HG03469 (cell line): Measurements from ENCODE around the gene NLRP13.
"Not testable (repeated sequence)": the region's sequence is repeated elsewhere in the genome, so short reads cannot be mapped to it uniquely, and the experiment has no call there.

Experiments used
- ATAC-seq: cut with Tn5 transposase; IDR thresholded peaks from one replicate; pipeline ENCODE4 v1.9.1; 2021; ENCODE audit warnings: mild to moderate bottlenecking, moderate library complexity, moderate number of reproducible peaks; ENCODE audit not compliant: unreplicated experiment

The NLRP13 gene, protein sequence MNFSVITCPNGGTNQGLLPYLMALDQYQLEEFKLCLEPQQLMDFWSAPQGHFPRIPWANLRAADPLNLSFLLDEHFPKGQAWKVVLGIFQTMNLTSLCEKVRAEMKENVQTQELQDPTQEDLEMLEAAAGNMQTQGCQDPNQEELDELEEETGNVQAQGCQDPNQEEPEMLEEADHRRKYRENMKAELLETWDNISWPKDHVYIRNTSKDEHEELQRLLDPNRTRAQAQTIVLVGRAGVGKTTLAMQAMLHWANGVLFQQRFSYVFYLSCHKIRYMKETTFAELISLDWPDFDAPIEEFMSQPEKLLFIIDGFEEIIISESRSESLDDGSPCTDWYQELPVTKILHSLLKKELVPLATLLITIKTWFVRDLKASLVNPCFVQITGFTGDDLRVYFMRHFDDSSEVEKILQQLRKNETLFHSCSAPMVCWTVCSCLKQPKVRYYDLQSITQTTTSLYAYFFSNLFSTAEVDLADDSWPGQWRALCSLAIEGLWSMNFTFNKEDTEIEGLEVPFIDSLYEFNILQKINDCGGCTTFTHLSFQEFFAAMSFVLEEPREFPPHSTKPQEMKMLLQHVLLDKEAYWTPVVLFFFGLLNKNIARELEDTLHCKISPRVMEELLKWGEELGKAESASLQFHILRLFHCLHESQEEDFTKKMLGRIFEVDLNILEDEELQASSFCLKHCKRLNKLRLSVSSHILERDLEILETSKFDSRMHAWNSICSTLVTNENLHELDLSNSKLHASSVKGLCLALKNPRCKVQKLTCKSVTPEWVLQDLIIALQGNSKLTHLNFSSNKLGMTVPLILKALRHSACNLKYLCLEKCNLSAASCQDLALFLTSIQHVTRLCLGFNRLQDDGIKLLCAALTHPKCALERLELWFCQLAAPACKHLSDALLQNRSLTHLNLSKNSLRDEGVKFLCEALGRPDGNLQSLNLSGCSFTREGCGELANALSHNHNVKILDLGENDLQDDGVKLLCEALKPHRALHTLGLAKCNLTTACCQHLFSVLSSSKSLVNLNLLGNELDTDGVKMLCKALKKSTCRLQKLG

GRCh38 chr19:55931936-55932386 is at the start of gene NLRP13:
TSS of gene NLRP13 (minus strand) at chr19:55932336. CDS start at chr19:55932311, 25 bp downstream.
- ATAC-seq = no peak

GRCh38 chr19:55980415-55980814 is 48.3 kb upstream of the NLRP13 start:
- no peak for ATAC-seq

GRCh38 chr19:55973982-55974381 is 41.8 kb upstream of the NLRP13 start:
- no peak for ATAC-seq

DNA sequence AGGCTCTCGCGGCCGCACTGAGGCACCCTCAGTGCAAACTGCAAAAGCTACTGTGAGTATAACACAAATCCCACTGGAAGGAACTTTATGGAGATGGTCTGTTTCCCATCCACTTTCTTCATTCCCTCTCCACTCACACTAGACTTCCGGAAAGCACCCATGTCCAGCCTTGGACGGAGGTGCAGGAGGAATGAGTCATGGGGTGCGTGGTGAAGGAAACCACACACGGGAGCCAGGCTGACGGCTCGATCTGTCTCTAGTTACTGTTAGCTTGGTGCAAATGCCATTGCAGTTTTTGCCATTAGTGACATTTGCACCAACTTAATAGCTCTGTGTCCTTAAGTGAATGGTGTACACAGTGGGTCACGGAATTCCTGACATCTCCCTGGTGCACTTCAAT is 30.1 kb upstream of the NLRP13 start:
- ATAC-seq = no peak

DNA sequence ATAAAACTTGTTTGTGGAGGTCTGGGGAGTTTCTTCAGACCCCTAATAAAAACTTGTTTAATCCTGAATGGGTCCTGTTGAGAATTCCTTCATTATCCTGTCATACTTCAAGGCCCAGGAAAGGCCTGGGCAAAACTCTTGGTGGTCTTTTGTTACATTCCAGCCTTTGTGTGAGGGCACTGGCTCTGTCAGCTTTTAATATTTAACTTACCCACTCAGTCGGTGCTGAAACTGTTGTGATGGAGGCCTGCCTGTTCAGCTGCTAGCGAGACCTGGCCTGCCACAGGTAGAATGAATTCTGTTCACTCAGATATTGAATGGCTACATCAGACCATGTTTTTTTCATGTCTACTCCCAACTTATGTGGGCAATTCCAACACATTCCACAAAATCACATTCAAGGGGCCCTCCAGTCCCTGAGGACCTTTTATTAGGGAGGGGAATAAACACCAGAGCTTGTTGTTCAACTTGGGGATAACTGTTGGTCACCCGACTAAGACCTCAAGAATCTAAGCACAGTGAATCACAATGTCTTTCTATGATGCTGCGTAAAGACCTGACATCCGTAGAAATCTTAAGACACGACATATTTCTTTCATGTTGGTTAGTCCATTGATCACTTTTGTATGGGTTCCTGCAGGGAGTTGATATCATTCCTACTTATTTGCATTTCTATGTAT is 28.0 kb upstream of the NLRP13 start:
- ATAC-seq = no peak

DNA sequence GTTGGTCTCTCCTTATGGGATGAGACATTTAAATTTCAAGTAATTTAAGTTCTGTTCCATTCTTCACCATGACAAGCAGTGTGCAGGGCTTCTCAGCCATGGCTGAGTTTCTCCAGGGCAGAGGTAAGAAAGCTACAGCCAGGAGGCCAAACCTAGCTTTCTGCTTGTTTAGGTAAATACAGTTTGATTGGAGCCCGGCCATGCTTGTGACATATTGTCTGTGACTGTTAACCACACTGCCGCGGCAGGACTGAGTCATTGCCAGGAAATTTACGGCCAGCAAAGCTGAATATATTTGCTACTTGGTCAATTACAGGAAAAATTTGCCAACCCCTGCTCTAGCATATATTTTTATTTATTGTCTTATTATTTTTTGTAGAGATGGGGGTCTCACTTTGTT is 26.2 kb upstream of the NLRP13 start:
- ATAC-seq = no peak

- no peak for ATAC-seq
Measured at GRCh38 chr19:55956431-55956830, 24.3 kb upstream of the NLRP13 start.

- ATAC-seq = not testable (repeated sequence)
Measured at GRCh38 chr19:55950566-55950965, 18.4 kb upstream of the NLRP13 start.

GRCh38 chr19:55947532-55947931 is 15.4 kb upstream of the NLRP13 start, which contains the start of gene NLRP8:
TSS of gene NLRP8 (plus strand) at chr19:55947832.
- ATAC-seq = no peak

DNA sequence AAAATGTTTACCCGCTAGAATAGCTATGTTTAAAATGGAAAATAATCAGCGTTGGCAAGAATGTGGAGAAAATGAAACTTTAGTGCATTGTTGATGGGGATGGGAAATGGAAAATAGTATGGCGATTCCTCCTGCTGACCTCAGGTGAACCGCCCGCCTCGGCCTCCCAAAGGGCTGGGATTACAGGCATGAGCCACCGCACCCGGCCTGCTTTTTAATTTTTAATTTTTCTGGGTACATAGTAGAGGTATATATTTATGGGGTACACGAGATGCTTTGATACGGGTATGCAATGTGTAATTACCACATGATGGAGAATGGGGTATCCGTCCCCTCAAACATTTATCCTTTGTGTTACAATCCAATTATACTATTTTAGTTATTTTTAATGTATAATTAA is 8.2 kb upstream of the NLRP13 start:
- no peak for ATAC-seq

- ATAC-seq = no peak
Measured at GRCh38 chr19:55939206-55939605, 7.1 kb upstream of the NLRP13 start.

DNA sequence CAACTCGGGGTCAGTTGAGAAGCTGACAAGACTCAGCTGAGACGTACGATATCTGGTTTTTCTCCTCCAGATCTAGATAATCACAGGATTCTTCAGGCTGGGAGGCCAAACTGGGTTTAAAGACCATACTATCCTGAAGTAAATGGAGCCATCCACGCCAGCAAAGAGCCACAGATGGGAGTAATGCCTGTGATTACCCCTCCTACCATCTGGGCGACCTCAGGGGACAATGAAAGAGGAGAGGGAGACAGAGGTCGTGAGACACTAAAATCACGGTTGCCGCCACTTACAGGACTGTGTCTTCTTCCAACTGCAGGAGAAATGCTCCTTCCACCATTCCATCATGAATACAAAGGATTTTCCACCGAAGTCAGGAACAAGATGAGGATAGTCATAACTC is 3.1 kb upstream of the NLRP13 start:
- ATAC-seq = no peak

- no peak for ATAC-seq
Measured at GRCh38 chr19:55930996-55931515, 1.1 kb downstream of the NLRP13 start.

- not testable (repeated sequence) for ATAC-seq
Measured at GRCh38 chr19:55929258-55929657, 2.9 kb downstream of the NLRP13 start.

DNA sequence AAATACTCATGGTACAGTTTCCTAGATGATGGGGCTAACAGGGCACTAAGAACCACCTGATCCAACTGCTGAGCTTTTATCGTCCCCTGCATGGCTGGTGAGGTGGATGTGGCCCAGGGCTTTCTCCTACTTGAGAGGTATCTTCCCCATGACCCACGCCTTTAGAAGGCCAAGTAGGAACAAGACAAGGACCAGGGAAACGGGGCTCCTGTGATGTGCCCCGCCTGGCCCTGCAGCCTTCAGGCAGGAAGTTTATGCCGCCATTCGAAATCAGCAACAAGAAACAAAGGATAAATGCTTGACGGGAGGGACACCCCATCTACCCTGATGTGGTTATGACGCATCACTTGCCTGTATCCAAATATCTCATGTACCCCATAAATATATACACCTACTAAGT is 4.1 kb downstream of the NLRP13 start:
- no peak for ATAC-seq

DNA sequence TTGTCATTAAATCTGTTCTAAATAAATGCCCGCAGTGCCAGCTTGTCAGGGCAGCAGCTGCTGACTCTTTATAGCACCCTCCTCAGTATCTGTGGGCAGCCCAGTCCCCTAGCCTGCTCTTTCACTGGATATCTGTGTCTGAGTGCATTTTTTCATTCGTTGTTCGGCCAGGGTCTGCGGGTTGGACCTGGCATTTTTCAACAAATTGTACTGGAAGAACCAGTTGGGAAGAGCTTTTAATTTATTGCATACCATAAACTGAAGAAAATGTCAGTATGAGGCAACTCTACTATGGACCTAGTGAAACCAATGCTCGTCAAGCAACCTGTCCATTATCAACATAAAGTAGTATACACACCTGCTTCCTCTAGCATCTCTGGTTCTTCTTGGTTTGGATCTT is 8.6 kb downstream of the NLRP13 start:
- ATAC-seq = no peak

DNA sequence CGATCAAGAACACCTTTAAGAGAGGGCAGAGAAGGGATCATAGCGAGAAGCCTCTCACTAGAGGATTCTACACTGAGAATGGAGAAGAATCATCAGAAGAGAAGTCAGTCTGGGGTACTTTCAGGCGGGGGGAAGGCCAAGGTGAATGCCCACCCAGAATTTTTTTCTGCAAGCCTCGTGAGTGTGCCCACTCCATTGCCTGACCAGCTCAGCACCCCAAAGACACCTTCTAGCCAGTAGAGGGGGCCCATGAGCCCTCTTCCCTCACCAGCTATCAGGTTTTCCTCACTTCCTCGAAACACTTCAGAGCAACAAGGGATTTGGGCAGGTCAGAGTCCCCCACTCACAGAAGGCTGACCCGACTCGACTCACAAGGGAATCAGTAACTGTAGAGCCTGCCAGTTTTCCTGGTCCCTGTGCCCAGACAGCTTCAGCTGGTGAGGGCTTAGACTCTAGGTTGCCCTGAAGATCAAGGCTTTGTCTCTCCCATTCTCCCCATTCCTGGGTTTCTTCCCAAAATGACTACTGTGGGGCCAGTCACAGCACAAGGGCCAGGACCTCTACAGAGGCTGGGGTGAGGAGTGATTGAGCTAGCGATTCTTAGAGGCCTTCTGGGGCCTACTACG is 18.4 kb downstream of the NLRP13 start:
- no peak for ATAC-seq

DNA sequence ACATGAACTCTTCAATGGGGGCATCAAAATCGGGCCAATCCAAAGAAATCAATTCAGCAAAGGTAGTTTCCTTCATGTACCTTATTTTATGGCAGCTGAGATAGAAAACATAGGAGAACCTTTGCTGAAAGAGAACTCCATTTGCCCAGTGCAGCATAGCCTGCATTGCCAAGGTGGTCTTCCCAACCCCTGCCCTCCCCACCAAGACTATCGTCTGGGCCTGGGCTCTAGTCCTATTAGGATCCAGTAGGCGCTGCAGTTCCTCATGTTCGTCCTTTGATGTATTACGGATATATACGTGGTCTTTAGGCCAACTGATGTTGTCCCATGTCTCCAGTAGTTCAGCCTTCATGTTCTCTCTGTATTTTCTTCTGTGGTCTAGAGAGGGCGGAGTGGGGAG is 19.2 kb downstream of the NLRP13 start:
- no peak for ATAC-seq

DNA sequence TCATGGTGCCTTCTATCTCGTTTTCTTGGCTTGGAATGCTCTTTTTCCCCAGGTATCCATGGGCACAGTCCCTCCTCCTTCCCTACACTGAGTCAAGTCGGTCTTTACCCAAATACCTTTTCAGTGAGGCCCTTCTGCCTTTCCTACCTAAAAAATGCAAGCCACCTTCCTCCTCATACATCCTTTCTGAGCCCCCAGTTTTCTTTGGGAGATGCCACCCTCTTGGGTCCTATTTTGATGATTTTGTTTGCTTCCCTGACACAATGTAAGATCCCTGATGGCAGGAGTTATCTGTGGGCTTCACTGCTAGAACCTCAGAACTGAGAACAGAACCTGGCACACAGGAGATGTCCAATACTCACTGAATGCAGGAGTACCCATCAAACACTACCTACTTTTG is 22.3 kb downstream of the NLRP13 start:
- ATAC-seq = no peak

DNA sequence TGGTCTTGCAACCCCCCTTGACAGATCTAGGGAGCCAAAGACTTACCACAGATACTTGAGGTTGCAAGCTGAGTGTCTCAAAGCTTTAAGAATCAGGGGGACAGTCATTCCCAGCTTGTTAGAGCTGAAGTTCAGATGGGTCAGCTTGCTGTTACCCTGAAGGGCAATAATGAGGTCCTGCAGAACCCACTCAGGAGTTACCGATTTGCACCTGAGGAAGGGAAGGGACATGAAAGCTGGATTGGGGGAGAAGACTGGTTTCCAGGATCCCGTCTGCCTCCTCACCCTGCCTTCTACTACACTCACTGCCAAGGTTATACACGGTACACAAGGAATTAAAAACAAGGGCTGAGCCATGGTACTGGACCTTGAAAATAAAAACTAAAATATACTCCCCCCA is 24.4 kb downstream of the NLRP13 start:
- ATAC-seq = no peak
